GM18520 (cell line): ENCODE measurements around the gene RAD51B.
A peak's percentile ranks its signal among the peaks of the same experiment; 100 is the strongest.
"Not testable (repeated sequence)": the region's sequence is repeated elsewhere in the genome, so short reads cannot be mapped to it uniquely, and the experiment has no call there.

Experiments
- ATAC-seq: cut with Tn5 transposase; IDR thresholded peaks from one replicate; pipeline ENCODE4 v1.9.1; 2021; ENCODE audit not compliant: unreplicated experiment

Gene RAD51B

GRCh38 chr14:68167383-68168087, 348.0 kb downstream of the RAD51B start:
- no peak for ATAC-seq

GRCh38 chr14:68168460-68169109, 349.0 kb downstream of the RAD51B start:
- no peak for ATAC-seq

GRCh38 chr14:68172216-68172615, 352.6 kb downstream of the RAD51B start:
- ATAC-seq, result no peak

- ATAC-seq, result no peak
Measured at GRCh38 chr14:68172627-68173026, 353.0 kb downstream of the RAD51B start.

DNA sequence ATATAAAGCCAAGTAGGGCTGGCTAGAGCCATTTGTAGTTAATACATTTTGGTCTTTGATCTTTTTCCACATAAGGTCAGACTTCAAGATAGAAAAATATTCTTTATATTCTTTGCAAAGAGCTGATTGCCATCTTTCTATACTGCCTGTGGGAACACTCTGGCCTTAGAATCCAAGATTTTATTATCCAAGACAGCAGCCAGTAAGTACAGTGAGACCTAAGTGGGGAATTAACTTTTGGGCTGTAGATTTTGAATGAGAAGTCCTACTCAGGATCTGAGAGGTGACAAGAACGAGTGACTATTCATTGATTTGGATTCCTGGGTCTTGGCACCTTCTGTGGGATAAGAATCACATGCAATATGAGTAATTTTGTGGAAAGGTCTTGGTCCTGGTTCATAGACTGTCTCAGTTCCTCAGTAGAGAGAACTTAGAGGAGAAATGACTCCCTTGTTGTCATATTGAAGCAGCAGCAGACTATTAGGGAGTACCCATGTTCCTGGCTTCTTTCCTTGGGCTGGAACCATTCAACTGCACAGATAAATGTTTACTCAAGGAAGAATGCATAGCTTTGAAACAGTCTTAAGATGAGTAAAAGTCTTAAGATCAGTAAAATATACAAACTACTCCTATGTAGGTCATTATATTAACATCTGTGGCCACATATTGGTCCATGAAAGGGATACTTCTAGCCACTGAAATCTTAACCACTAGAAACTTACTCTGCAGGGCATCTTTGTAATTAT, 353.8 kb downstream of the RAD51B start:
- ATAC-seq, result no peak

GRCh38 chr14:68174446-68174845, 354.9 kb downstream of the RAD51B start:
- ATAC-seq, result no peak

- ATAC-seq, result no peak
Measured at GRCh38 chr14:68176687-68177086, 357.1 kb downstream of the RAD51B start.

DNA sequence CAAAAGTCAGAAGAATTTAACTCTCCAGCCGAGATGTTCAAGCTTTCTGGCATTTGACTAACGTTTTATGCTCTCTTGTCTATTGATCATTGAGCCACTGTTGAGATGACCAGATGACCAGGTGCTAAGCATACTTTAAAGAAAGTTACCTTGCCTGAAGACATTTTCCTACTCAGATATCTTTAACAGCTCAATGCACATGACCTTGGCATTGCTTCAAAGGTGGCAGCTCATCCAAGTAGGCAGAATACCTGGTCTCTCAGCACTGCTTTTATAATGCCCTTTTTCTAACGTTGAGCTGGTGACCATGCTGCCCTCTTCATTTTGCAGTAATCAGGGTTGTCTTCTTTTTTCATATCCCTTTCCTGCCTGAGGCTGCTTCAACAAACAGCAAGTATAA, 358.1 kb downstream of the RAD51B start:
- no peak for ATAC-seq

DNA sequence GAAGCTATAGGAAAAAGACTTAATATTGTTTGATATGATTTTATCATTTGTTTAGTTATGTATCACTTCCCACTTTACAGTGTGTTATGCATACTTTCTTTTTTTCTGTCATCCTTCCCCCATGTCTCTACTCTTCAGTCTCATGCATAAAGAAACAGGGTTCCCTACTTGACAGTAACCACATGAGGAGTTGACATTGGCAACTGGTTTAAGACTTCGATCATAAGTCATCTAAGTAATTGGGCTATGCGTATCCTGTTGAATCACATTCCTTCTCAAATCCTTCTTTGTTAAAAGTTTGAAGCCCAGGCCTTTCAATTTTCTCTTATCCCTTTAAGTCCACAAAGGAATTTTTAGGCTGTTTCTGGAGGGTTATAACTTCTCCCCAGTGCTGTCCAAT, 358.7 kb downstream of the RAD51B start:
- no peak for ATAC-seq

DNA sequence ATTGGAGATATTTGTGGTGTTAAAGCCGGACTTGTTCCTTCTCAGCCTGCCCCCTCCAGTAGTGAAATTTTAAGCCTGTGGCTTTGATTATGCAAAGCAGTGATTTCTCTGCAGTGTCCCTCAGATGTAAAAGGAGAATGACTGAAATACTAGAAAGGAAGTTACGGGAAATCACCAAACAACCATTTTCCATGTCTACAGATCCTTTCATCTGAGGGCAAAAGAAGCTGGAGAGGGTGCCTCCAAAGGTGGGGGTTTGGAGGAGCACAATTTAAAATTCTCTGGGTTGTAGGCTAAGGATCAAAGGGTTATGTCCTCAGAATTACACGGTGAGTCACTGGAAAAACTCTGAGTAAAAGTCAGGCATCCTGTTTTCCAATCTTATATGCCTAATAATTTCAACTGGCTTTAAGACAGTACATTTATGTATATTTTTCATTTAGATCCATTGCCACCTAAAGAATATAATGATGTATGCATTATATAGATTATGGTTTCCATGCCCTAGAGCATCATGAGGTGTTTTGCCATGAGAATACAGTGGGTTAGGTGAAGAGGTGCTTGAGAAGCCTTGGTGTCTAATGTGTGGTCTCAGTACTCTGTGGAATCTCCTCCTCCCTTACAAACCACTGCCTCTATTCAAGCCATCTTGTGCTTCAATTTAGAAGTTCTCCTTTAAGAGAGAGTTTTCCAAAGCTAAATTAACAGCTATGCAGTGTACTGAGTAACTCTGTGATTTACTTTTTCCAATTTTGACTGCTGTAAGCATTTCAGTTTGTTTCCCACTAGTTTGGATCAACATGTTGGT, 362.1 kb downstream of the RAD51B start:
- ATAC-seq, result no peak

GRCh38 chr14:68182492-68182891, 362.9 kb downstream of the RAD51B start:
- ATAC-seq, result peak; percentile 48

GRCh38 chr14:68186500-68187276, 367.1 kb downstream of the RAD51B start:
- not testable (repeated sequence) for ATAC-seq

GRCh38 chr14:68188174-68188573, 368.6 kb downstream of the RAD51B start:
- no peak for ATAC-seq

GRCh38 chr14:68190032-68190431, 370.5 kb downstream of the RAD51B start:
- ATAC-seq, result no peak

- no peak for ATAC-seq
Measured at GRCh38 chr14:68191567-68192321, 372.2 kb downstream of the RAD51B start.

DNA sequence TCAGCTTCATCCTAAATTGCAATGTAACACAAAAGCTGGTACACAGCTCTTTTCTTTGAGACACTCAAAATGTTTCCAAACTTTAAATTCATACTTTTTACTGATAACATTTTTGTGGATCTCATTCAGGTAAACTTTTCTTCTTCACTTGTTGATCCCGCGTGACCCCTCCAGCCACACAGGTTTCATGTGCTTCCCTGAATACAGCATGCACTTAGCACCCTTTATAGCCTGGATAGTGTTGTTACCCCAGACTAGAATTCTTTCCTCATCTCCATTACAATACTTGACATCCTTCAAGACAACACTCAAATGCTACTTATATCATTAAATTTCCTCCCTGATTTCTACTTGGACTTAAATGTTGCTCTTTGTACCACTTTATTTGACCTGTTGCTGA, 373.4 kb downstream of the RAD51B start:
- no peak for ATAC-seq

DNA sequence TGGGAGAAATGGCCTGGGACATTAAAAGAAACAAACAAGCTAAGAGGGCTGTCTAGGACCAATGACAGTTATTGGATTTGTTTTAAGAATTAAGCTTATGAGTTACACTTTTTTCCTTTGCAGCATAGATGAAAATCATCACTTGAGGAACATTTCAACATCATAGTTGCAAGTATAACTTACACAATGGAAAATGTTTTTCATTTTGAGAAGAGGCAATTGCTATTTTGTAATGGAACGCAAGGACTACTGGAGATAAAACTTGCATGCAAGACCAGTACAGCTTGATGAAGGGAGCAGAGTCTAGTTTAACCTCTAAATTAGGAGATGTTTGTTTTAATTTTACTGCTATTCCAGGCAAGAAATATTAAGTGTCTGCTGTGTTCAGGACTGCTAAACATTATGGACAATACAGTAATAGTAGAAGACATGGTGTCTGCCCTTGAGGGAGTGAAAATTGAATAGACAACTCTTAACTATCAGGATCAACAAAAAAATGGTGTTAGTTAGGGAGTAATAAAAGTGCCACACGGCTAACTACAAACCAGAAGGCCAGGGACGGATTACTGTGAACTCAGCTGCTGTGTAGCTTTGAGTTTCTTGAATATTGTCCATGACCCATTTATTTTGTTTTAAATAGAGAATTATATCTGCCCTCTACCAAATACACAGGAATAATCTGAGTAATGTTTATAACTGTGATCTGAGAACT, 374.5 kb downstream of the RAD51B start:
- no peak for ATAC-seq

GRCh38 chr14:68195126-68195525, 375.5 kb downstream of the RAD51B start:
- no peak for ATAC-seq
